ENCODE measurements around the gene CD52.

DNA sequence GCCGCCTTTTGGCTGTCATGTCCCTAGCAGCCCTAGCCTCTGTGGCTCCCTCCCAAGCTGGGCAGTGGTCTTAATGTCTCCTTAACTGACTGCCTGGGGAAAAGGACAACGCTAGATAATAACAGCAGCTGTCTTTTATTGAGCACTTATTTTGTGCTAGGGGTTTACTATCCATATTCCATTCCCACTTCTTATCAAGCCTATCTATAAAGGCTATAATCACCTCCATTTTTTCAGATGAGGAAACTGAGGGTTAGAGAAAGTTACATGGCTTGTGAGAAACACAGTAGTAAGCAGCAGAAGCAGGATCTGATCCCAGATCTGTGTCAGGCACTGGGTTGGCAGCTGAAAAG is 31.7 kb upstream of the CD52 start:
- TF ChIP-seq, protein P1, sequence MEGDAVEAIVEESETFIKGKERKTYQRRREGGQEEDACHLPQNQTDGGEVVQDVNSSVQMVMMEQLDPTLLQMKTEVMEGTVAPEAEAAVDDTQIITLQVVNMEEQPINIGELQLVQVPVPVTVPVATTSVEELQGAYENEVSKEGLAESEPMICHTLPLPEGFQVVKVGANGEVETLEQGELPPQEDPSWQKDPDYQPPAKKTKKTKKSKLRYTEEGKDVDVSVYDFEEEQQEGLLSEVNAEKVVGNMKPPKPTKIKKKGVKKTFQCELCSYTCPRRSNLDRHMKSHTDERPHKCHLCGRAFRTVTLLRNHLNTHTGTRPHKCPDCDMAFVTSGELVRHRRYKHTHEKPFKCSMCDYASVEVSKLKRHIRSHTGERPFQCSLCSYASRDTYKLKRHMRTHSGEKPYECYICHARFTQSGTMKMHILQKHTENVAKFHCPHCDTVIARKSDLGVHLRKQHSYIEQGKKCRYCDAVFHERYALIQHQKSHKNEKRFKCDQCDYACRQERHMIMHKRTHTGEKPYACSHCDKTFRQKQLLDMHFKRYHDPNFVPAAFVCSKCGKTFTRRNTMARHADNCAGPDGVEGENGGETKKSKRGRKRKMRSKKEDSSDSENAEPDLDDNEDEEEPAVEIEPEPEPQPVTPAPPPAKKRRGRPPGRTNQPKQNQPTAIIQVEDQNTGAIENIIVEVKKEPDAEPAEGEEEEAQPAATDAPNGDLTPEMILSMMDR (IDR thresholded peaks at IDR 0.05; ENCODE audit: low read depth, low read length) = no peak
- TF ChIP-seq EZH2phosphoT487 (IDR thresholded peaks at IDR 0.05; ENCODE audit: low read depth) = no peak
